A549 (cell line): ENCODE data around the gene KCNC2. TPM values are rescaled to one million over a fixed set of nuclear protein-coding genes. Genes with fewer than 3 reads are reported as not detected.

ENCODE experiments used
- ATAC-seq, 2 experiments: fragments of 200-7000 bp in 1 of 2; fragments of >200 bp in 1 of 2; cut with Nextera tagmentation in 1 of 2; cut with Tn5 transposase in 1 of 2; 3 replicates each; pipeline versions ENCODE4 v1.8.0 to v1.9.1; 2018 to 2020; ENCODE audit warnings: mild to moderate bottlenecking in 1 of 2, moderate library complexity in 1 of 2
- CTCF ChIA-PET: fragments of 300-600 bp; sonication (Branson Sonifier 250); formaldehyde crosslinking; extraction: SDS; loops from one replicate; lab custom pipeline; 2021; ENCODE audit warnings: antibody characterized with exemption, inconsistent platforms; lab: Yijun Ruan, JAX
- POLR2A ChIA-PET: fragments of 350-600 bp; formaldehyde crosslinking; extraction: SDS; loops from one replicate; lab custom pipeline; 2021; ENCODE audit warnings: antibody characterized with exemption, inconsistent platforms; lab: Yijun Ruan, JAX
- DNase-seq, 2 experiments: peaks; one replicate each; pipeline versions ENCODE4 v3.0.0 to v3.0.0-alpha.2; 2011 to 2016; ENCODE audit warnings: low read depth in 1 of 2, low spot score in 1 of 2
- FAIRE-seq: peaks from 2 replicates; lab custom pipeline; 2011; peaks lifted over from hg19 to GRCh38; lab: Jason Lieb, UNC
- H3K27ac ChIP-seq, 2 experiments: fragments of >200 bp; sonication (Bioruptor Twin); formaldehyde crosslinking; 3 replicates each; pipeline ENCODE4 v1.5.1; 2016 to 2017
- H3K4me1 ChIP-seq: fragments of >200 bp; sonication (Bioruptor Twin); formaldehyde crosslinking; 3 replicates; pipeline ENCODE4 v1.6.1; 2016
- H3K4me2 ChIP-seq: fragments of >200 bp; sonication (Bioruptor Twin); formaldehyde crosslinking; 3 replicates; pipeline ENCODE4 v1.6.1; 2016
- H3K4me3 ChIP-seq: fragments of >200 bp; sonication (Bioruptor Twin); formaldehyde crosslinking; 3 replicates; pipeline ENCODE4 v1.5.1; 2016
- H3K9me3 ChIP-seq: fragments of >200 bp; sonication (Bioruptor Twin); formaldehyde crosslinking; 3 replicates; pipeline ENCODE4 v1.6.1; 2016
- BHLHE40 ChIP-seq: IDR thresholded peaks from 2 replicates; pipeline ENCODE4 v1.6.1; 2012; ENCODE audit warnings: low read depth, low read length, inconsistent platforms
- CBX8 ChIP-seq: fragments of 200-600 bp; sonication (generic); IDR thresholded peaks from 2 replicates; pipeline ENCODE4 v1.6.1; 2016
- EHF ChIP-seq: fragments of 250-450 bp; sonication (Bioruptor Pico); IDR thresholded peaks from 2 replicates; pipeline ENCODE4 v1.5.0; 2020; ENCODE audit warnings: mild to moderate bottlenecking
- EHMT2 ChIP-seq: fragments of 200-600 bp; sonication (generic); IDR thresholded peaks from 2 replicates; pipeline ENCODE4 v1.6.1; 2016; ENCODE audit warnings: antibody characterized with exemption, low read depth, mild to moderate bottlenecking, moderate library complexity
- ELK1 ChIP-seq: fragments of 150-350 bp; IDR thresholded peaks from 2 replicates; pipeline ENCODE4 v1.6.1; 2014; ENCODE audit warnings: low read depth, mild to moderate bottlenecking, low read length
- EP300 ChIP-seq, 2 experiments: fragments of >200 bp; sonication (Bioruptor Twin); formaldehyde crosslinking; IDR thresholded peaks; 2 replicates in 1 of 2; 3 replicates in 1 of 2; pipeline ENCODE4 v1.6.1; 2016 to 2017
- ESRRA ChIP-seq: fragments of 150-350 bp; IDR thresholded peaks from 2 replicates; pipeline ENCODE4 v1.6.1; 2014; ENCODE audit warnings: mild to moderate bottlenecking, low read length, borderline replicate concordance
- FOSB ChIP-seq: fragments of 250-450 bp; sonication (Bioruptor Pico); IDR thresholded peaks from 2 replicates; pipeline ENCODE4 v1.5.0; 2020; ENCODE audit warnings: mild to moderate bottlenecking, moderate library complexity
- FOSL2 ChIP-seq, 2 experiments: fragments of 450-650 bp in 1 of 2; fragments of >200 bp in 1 of 2; sonication (Bioruptor Twin) in 1 of 2; formaldehyde crosslinking; IDR thresholded peaks; 2 replicates each; pipeline versions ENCODE4 v1.5.0 to v1.6.1; 2016 to 2020; ENCODE audit warnings: mild to moderate bottlenecking in 1 of 2, moderate library complexity in 1 of 2
- GATA3 ChIP-seq: IDR thresholded peaks from 2 replicates; pipeline ENCODE4 v1.6.1; 2012; ENCODE audit warnings: borderline replicate concordance
- HDAC2 ChIP-seq: fragments of 200-600 bp; sonication (generic); IDR thresholded peaks from 2 replicates; pipeline ENCODE4 v1.6.1; 2016
- HOXB5 ChIP-seq: fragments of 250-450 bp; sonication (Bioruptor Pico); IDR thresholded peaks from 2 replicates; pipeline ENCODE4 v1.5.0; 2020; ENCODE audit warnings: mild to moderate bottlenecking, moderate library complexity
- KDM1A ChIP-seq: fragments of 200-600 bp; sonication (generic); IDR thresholded peaks from 2 replicates; pipeline ENCODE4 v1.6.1; 2016; ENCODE audit warnings: low read depth, mild to moderate bottlenecking
- MAFK ChIP-seq: fragments of 450-650 bp; IDR thresholded peaks from 2 replicates; pipeline ENCODE4 v1.6.1; 2014; ENCODE audit not compliant: partially characterized antibody
- MAZ ChIP-seq: fragments of 150-350 bp; IDR thresholded peaks from 2 replicates; pipeline ENCODE4 v1.6.1; 2014; ENCODE audit warnings: antibody characterized with exemption, low read depth, low read length, borderline replicate concordance
- NFE2L2 ChIP-seq: fragments of 150-350 bp; conservative IDR thresholded peaks from 2 replicates; pipeline ENCODE4 v1.6.1; 2014; ENCODE audit warnings: low read length
- NPAS2 ChIP-seq: fragments of 250-450 bp; sonication (Bioruptor Pico); IDR thresholded peaks from 2 replicates; pipeline ENCODE4 v1.8.0; 2022; ENCODE audit warnings: mild to moderate bottlenecking, moderate library complexity, borderline replicate concordance
- RAD21 ChIP-seq, 2 experiments: fragments of >200 bp in 1 of 2; sonication (Bioruptor Twin) in 1 of 2; formaldehyde crosslinking in 1 of 2; IDR thresholded peaks in 1 of 2; conservative IDR thresholded peaks in 1 of 2; 2 replicates in 1 of 2; 3 replicates in 1 of 2; pipeline ENCODE4 v1.6.1; 2012 to 2018; ENCODE audit warnings: inconsistent platforms in 1 of 2
- RNF2 ChIP-seq: fragments of 200-600 bp; sonication (generic); IDR thresholded peaks from 2 replicates; pipeline ENCODE4 v1.6.1; 2016; ENCODE audit warnings: low read depth, mild to moderate bottlenecking, antibody characterized with exemption, moderate library complexity, borderline replicate concordance
- TP53 ChIP-seq: fragments of 250-450 bp; sonication (Bioruptor Pico); IDR thresholded peaks from 2 replicates; pipeline ENCODE4 v1.5.0; 2021; ENCODE audit warnings: mild to moderate bottlenecking, moderate library complexity
- ZSCAN20 ChIP-seq: fragments of 250-450 bp; sonication (Bioruptor Pico); IDR thresholded peaks from 2 replicates; pipeline ENCODE4 v1.8.0; 2022; ENCODE audit warnings: mild to moderate bottlenecking, moderate library complexity
- WGBS: methylation state at CpG from one replicate; pipeline ENCODE4 v1.1.6; 2017; ENCODE audit errors: missing lambda C conversion rate; 5-methylcytosine and 5-hydroxymethylcytosine counted together
- polyA plus RNA-seq, 4 experiments: library from polyadenylated mRNA; depleted of rRNA in 3 of 4; stranded (reverse); fragments of >200 nt; fragmentation: RNase III in 1 of 4; extraction: RNeasy Plus Mini Kit Qiagen cat#74134 plus additional on column Dnase treatment in 1 of 4; gene quantifications; 2 replicates in 3 of 4; 3 replicates in 1 of 4; pipeline ENCODE4 v1.2.3, GENCODE V29; 2011 to 2017

KCNC2 gene
- polyA plus RNA-seq, 2 of the 4 experiments (the other 2 are of a cell fraction) = not detected

GRCh38 chr12:75257510-75257909 is 47.9 kb upstream of the KCNC2 start:
- no peak overlapping the region for H3K4me3 ChIP-seq
- ATAC-seq = no peak
- CTCF ChIA-PET = no interaction called here
- H3K4me2 ChIP-seq = peak overlapping the region; percentile 44; the same call in 2 of the 3 replicates
- WGBS = 87% methylated on average over 2 of the region's 2 CpGs
- no peak for TF ChIP-seq EHF (CRISPR knock-in tag)
- no peak for TF ChIP-seq TP53 (CRISPR knock-in tag)
- no peaks in the 10 kb centered on the region for H3K4me1 ChIP-seq
- POLR2A ChIA-PET = no interaction called here
- no peaks in the 10 kb centered on the region for H3K9me3 ChIP-seq
- DNase-seq = no peak
- no peak overlapping the region for H3K27ac ChIP-seq
- peak; percentile 68 for FAIRE-seq

- ChIA-PET CTCF (no interaction called here), POLR2A (no interaction called here)
Observed at GRCh38 chr12:75245108-75245507, 35.5 kb upstream of the KCNC2 start.

GRCh38 chr12:75239987-75240386 is 30.3 kb upstream of the KCNC2 start:
- no peak for FAIRE-seq
- no peaks in the 10 kb centered on the region for H3K9me3 ChIP-seq
- no peak overlapping the region for H3K4me3 ChIP-seq

More at GRCh38 chr12:75245108-75245507, 35.5 kb upstream of the KCNC2 start:
- TF ChIP-seq TP53 (CRISPR knock-in tag) = no peak
- peak; percentile 93 for TF ChIP-seq MAFK
- Histone ChIP-seq H3K4me1 (no peaks in the 10 kb centered on the region), H3K27ac (no peak overlapping the region), H3K4me2 (no peak overlapping the region), H3K9me3 (no peaks in the 10 kb centered on the region), H3K4me3 (no peak overlapping the region)
- DNase-seq = no peak
- no peak for ATAC-seq
- no peak for FAIRE-seq

GRCh38 chr12:75236206-75236605 is 26.6 kb upstream of the KCNC2 start:
- POLR2A ChIA-PET = no interaction called here
- TF ChIP-seq MAFK = no peak
- TF ChIP-seq ESRRA = no peak
- TF ChIP-seq NFE2L2 = no peak
- TF ChIP-seq ZSCAN20 (CRISPR knock-in tag) = no peak
- no peak for TF ChIP-seq EHMT2
- TF ChIP-seq, all 56 proteins: peak for 0
- no peaks in the 10 kb centered on the region for H3K9me3 ChIP-seq
- DNase-seq (no peak), FAIRE-seq (no peak), ATAC-seq (no peak)
- no peaks in the 10 kb centered on the region for H3K4me1 ChIP-seq
- 0% methylated on average over 1 of the region's 1 CpG for WGBS
- CTCF ChIA-PET = interaction anchor here (1.1 kb wide), 1 partner anchor 547 kb away, joined by 3 read pairs; no protein-coding TSS in a partner anchor
- no peak overlapping the region for H3K4me2 ChIP-seq
- no peak overlapping the region for H3K27ac ChIP-seq
- no peak overlapping the region for H3K4me3 ChIP-seq

More at GRCh38 chr12:75239987-75240386, 30.3 kb upstream of the KCNC2 start:
- ChIA-PET POLR2A (no interaction called here), CTCF (no interaction called here)
- no peak for ATAC-seq
- H3K27ac ChIP-seq = no peak overlapping the region
- TF ChIP-seq MAZ (no peak), EP300 (IDR thresholded peaks at IDR 0.05) (no peak), ELK1 (no peak), GATA3 (no peak), KDM1A (no peak), BHLHE40 (no peak), RNF2 (no peak), FOSL2 (IDR thresholded peaks at IDR 0.05) (no peak), FOSL2 (CRISPR knock-in tag; IDR thresholded peaks at IDR 0.05) (no peak), FOSB (CRISPR knock-in tag) (no peak), NPAS2 (no peak), CBX8 (no peak), RAD21 (conservative IDR thresholded peaks at IDR 0.05 in 1 of 2, IDR thresholded peaks at IDR 0.05 in 1 of 2) (no peak), HDAC2 (no peak), HOXB5 (CRISPR knock-in tag) (no peak)
- TF ChIP-seq, all 56 proteins: peak for 0
- no peak for DNase-seq
- Histone ChIP-seq H3K4me2 (no peak overlapping the region), H3K4me1 (no peaks in the 10 kb centered on the region)
